Measurements from ENCODE around the gene LTBP2.

DNA sequence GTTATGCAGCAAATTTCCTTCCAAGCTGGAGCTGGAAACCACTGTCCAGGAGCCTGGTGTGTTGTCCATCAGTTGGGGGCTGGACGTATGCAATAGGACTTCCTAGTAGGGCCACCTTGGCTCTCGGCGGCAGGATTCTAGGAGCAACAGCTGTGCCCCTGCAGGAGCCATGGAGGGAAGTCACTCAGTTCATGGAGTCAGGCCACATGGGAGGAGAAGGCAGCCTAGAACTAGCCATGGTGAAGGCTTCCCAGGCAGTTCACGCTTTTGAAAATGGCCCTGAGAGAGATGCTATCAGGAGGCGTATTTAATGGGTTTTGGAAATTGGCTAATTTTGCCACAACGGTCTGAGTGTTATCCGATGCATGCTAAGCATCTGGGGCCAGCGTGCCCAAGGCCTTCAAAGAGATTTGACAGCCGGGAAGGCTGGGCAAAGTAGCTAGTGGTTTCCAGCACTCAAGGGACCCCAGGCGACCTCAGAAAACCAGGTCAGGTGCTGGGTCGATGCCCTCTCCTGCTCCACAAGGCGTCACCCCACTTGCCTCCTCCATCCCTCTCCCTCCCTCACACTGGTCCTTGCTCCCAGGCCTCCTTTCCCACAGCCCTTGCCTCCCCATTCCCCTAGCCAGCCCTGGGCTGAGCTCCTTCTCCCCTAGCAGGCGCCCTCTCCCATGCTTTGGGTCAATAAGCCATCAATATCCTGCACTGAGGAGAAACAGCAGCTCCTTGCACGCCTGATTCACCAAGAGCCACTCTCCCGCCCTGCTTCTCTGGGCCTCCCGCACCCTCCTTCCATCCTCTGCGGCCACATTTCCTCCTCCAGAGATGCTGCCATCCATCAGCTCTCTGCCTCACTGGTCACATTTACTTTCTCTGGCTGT is 155.1 kb downstream of the LTBP2 start:
- TF ChIP-seq, protein P1, sequence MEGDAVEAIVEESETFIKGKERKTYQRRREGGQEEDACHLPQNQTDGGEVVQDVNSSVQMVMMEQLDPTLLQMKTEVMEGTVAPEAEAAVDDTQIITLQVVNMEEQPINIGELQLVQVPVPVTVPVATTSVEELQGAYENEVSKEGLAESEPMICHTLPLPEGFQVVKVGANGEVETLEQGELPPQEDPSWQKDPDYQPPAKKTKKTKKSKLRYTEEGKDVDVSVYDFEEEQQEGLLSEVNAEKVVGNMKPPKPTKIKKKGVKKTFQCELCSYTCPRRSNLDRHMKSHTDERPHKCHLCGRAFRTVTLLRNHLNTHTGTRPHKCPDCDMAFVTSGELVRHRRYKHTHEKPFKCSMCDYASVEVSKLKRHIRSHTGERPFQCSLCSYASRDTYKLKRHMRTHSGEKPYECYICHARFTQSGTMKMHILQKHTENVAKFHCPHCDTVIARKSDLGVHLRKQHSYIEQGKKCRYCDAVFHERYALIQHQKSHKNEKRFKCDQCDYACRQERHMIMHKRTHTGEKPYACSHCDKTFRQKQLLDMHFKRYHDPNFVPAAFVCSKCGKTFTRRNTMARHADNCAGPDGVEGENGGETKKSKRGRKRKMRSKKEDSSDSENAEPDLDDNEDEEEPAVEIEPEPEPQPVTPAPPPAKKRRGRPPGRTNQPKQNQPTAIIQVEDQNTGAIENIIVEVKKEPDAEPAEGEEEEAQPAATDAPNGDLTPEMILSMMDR (IDR thresholded peaks at IDR 0.05; ENCODE audit: low read depth, low read length, poor library complexity, severe bottlenecking) = no peak
- no peak for TF ChIP-seq EZH2phosphoT487 (IDR thresholded peaks at IDR 0.05; ENCODE audit: borderline replicate concordance, low read length)

Data from DOHH2 (cell line).